HG03060 (cell line): Measurements from ENCODE around the gene STAT1.
"Not testable (repeated sequence)": the region's sequence is repeated elsewhere in the genome, so short reads cannot be mapped to it uniquely, and the experiment has no call there.

Source experiments
- ATAC-seq: cut with Tn5 transposase; IDR thresholded peaks from one replicate; pipeline ENCODE4 v1.9.1; 2021; ENCODE audit warnings: low read depth, moderate number of reproducible peaks; ENCODE audit not compliant: unreplicated experiment

STAT1 gene

GRCh38 chr2:191009541-191010374 lies 4.2 kb downstream of the STAT1 start:
- no peak for ATAC-seq

GRCh38 chr2:191008286-191008685 lies 5.7 kb downstream of the STAT1 start:
- ATAC-seq: no peak

DNA sequence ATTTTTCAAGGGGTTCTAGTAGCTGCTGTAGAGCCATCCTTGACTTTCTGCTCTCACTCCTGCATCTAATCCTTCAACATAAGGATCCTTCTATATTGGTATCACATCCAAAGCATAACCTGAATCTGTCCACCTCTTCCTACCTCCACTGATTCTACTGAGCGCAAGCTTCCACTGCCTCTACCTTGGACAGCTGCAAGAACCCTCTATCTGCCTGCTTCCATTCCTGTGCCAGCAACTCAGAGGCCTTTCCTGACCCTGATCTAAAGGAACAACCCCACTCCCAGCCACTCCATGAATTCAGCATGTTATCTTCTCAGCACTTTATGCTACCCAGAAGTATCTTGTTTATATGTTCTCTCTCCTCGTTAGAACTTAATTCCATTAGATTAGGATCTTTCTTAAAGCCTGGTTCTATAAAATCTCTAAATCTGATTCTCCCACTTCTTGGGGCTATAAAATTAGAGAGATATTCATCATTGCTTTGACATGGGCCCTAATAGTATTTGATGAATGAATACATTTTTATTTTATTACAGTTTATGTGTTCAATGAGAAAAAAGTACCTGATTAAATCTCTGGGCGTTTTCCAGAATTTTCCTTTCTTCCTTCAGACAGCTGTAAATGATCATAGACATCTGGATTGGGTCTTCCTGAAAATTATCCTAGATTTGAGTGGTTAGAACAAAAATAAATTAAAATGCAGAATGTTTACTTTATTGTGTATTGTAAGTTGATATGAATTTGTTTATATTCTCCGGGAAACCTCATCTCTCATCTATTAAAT lies 6.8 kb downstream of the STAT1 start:
- ATAC-seq: no peak

- ATAC-seq: no peak
Measured at GRCh38 chr2:191006297-191006696, 7.7 kb downstream of the STAT1 start.

GRCh38 chr2:191003405-191004309 lies 10.3 kb downstream of the STAT1 start:
- no peak for ATAC-seq

DNA sequence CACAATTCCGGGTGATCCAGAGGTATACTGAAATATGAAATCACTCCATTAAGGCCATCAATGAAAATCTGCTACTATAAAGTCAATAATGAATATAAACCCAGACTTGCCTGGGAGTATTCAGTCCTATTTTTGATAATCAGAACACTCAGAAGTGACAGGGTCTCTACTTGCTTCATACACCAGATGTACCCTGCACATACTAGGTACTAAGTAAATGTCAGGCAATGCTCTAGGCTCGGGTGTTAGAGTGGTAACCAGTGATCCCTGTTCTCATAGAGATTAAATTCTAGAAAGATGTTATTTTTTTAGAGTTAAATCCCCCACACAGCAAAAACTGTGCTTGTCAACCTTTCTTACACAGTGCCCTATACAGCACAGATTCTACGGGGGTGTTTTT lies 12.3 kb downstream of the STAT1 start:
- ATAC-seq: no peak

GRCh38 chr2:191001032-191001431 lies 12.9 kb downstream of the STAT1 start:
- ATAC-seq: no peak

DNA sequence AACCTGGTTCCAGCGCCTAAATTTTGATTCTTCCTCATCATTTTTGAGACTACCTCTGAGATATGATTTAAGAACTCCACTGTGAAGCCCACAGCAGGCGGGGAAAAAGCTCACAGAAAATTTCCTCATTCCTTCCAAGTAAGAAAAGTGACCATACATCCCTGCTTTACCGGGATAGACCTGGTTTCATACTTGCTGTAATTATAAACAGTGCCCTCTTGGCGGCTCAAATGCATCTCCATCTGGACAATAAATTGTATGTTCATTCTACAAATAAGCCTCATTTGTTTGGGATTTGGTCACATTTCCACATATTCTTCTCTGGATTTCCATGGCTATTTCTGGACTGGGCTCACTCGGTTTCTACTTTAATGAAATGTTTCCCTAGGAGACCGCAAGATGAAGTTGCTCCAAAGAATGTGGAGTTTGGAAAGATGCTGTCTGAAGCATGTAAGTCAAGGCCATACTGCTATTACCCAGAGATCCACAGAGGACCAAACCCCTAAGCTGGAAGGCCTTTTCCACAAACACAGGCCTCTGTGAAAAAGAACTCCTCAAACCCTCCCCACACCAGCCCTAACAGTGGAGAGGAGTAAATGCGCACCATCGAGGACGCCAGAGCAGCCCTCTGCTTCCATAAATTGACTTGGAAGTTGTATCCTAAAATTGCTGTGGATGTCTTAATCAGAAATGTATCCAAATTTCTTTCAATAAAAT lies 13.9 kb downstream of the STAT1 start:
- ATAC-seq: no peak

DNA sequence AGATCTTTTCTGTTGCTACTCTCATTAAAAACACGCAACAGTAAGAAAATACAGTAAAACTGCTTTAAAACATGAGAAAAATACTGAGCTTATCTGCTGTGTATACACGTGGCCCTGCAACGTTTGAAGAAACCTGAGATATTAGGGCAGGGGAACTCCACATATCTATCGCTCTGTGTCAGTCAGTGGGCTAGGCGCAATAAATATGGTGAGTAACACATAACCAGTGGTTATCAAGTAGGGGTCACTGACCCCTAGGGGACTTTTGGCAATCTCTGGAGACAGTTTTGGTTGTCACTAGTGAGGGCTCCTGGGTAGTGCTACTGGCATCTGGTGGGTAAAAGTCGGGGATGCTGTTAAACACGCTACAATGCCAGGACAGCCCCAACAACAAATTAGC lies 14.9 kb downstream of the STAT1 start:
- ATAC-seq: no peak

DNA sequence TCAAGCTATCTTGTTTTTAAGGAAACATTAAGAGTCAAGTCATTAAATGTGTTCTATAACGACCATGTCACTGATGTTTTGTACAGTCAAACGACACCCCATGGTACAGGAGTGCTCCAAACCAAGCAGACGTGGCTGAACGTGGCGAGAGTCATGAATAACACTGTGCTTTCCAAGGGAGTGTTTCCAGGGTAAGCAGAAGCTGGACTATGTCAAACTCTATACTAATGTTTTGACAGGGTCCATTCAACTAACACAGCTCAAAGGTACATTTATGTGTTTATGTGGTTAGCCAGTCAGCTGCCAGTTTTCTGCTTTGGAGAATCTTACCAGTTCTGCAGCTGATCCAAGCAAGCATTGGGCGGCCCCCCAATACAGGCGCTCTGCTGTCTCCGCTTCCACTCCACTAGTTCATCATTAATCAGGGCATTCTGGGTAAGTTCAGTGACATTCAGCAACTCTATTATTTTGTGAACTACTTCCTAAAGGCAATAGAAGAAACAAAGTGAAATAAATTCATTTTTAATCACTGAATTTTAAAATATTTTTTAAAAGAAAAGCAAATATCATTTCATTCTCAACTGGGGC lies 16.4 kb downstream of the STAT1 start:
- ATAC-seq: no peak

GRCh38 chr2:190996947-190997346 lies 17.0 kb downstream of the STAT1 start:
- no peak for ATAC-seq

DNA sequence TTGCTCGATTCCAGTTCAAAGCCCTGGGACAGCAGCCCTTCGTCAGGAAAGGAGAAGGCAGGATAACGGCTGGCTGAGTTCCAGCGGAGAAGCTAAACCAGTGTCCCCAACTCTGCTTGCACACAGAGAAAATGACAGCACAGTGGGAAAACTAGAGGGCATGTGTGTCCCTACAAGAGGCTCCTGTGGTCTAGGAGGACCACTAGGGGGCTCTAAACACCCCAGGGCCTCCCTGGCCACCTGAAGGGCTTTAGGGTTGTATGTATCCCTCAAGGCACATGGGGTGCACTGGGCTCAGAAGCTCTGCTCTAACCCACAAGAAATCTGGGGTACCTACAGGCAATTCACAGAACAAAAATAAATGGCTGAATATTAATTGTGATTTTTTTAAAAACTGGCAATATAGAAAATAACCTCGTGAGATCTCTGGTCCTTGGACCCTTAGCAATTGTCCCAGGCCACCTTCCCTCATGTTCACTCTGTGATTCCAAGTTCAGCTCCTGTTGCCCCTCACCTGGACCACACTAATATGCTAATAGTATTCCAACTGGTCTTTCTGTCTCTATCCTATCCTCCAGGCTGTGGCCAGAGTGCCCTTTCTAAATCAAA lies 17.5 kb downstream of the STAT1 start:
- ATAC-seq: no peak

DNA sequence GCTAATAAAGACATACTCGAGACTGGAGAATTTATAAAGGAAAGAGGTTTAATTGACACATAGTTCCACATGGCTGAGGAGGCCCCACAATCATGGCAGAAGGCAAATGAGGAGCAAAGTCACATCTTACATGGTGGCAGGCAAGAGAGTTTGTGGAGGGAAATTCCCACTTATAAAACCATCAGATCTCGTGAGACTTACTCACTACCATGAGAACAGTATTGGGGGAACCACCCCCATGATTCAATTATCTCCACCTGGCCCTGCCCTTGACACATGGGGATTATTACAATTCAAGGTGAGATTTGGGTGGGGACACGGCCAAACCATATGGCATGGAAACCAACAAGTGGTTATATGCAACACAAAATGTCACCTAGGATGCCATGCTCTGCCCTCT lies 18.7 kb downstream of the STAT1 start:
- not testable (repeated sequence) for ATAC-seq

DNA sequence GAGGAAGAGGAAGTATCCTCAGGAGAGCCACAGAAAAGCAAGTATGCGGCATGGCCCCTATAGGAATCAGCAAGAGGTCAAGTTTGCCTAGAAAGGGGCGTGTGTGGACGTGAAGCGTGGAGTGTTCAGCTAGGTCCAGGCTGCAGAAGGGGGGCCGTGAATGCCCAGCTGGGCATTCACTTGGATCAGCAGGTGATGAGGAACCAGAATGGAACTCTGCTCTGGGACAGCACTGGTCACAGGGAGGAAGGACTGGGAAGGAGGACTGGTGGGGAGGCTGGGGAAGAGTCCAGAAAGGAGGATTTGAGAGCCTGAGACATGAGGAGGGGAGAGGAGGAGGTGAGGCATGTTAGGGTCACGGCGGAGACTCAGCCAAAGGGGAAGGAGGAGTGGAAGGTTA lies 19.8 kb downstream of the STAT1 start:
- ATAC-seq: no peak

DNA sequence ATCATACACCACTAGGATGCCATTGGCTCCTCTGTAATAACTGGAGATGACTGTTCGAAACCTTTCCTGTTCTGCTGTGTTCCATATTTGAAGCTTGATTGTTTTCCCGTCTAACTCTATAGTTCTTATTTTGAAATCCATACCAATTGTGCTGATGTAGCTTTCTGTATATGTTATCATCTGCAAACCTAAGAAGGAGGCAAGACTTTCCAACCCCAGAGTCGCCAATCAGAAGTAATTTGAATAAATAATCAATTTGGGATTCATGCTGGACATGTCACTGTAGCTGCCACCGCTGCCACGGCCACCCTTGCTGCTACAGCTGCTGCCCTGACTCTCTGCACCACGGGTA lies 20.7 kb downstream of the STAT1 start:
- ATAC-seq: no peak

- ATAC-seq: no peak
Measured at GRCh38 chr2:190990132-190990531, 23.8 kb downstream of the STAT1 start.

- ATAC-seq: no peak
Measured at GRCh38 chr2:190988910-190989309, 25.1 kb downstream of the STAT1 start.

DNA sequence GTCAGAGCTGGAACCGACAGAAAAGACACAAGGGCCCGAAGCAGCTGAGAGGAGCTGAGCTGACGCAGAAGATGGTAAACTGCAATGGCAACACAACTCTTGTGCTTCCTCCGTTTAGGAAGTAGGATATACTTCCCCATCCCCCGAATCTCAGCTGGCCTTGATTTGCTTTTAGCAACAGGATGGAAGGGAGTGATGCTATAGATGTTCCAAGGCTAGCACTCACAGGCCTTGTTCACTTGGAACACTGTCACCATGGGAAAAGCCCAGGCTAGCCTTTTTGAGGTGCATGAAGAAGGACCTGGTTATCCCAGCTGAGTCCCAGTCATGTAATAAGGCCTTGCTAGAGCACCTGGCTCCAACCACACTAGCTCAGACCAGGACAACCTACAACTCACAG lies 26.0 kb downstream of the STAT1 start:
- ATAC-seq: no peak

DNA sequence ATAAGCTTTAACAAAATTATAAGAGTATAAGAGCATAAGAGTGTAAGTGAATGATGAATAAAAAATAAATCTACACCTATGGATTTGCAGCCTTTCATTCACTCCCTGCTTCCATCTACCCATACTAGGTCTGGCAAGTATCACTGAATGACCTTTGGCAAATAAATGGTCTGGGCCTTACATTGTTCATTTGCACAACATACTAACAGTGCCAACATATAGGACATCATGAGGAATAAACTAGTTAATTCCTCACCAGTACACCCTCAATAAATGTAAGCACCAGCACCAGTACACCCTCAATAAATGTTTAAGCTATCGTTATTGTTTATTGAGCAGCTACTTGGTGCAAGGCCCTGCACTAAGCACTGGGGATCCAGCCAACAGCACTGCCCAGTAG lies 26.9 kb downstream of the STAT1 start:
- ATAC-seq: no peak
